ENCODE data around the gene CPE.
A peak's percentile ranks its signal among the peaks of the same experiment; 100 is the strongest.

CPE gene

GRCh38 chr4:165458471-165458870 is 79.7 kb downstream of the CPE start:
- Histone ChIP-seq H3K4me3 (ENCODE audit: extremely low read depth, insufficient read depth, low read length, poor library complexity, severe bottlenecking) (no peak overlapping the region), H3K36me3 (ENCODE audit: control insufficient read depth, insufficient read depth, low read length) (no peaks in the 10 kb centered on the region), H3K4me1 (ENCODE audit: control insufficient read depth, insufficient read depth, low read length, poor library complexity, severe bottlenecking) (peaks cover 6% of the 10 kb centered on the region), H3K27ac (ENCODE audit: low read depth, low read length, severe bottlenecking) (no peak overlapping the region), H3K9me3 (ENCODE audit: control insufficient read depth, low read length) (no peaks in the 10 kb centered on the region)

- peak overlapping the region; percentile 75 for H3K27ac ChIP-seq (ENCODE audit: low read depth, low read length, severe bottlenecking)
- H3K4me3 ChIP-seq (ENCODE audit: extremely low read depth, insufficient read depth, low read length, poor library complexity, severe bottlenecking), result no peak overlapping the region
- H3K9me3 ChIP-seq (ENCODE audit: control insufficient read depth, low read length), result no peaks in the 10 kb centered on the region
- H3K36me3 ChIP-seq (ENCODE audit: control insufficient read depth, insufficient read depth, low read length), result no peaks in the 10 kb centered on the region
- 89 to 90% methylated on average over 5 to 7 of the region's 8 CpGs for WGBS, 2 experiments (ENCODE audit: insufficient coverage in 2 of 2)
- peaks cover 6% of the 10 kb centered on the region for H3K4me1 ChIP-seq (ENCODE audit: control insufficient read depth, insufficient read depth, low read length, poor library complexity, severe bottlenecking)
These were observed 82.5 kb downstream of the CPE start for GRCh38 chr4:165461159-165461821.

- Histone ChIP-seq H3K9me3 (ENCODE audit: control insufficient read depth, low read length) (no peaks in the 10 kb centered on the region), H3K4me3 (ENCODE audit: extremely low read depth, insufficient read depth, low read length, poor library complexity, severe bottlenecking) (no peak overlapping the region), H3K4me1 (ENCODE audit: control insufficient read depth, insufficient read depth, low read length, poor library complexity, severe bottlenecking) (peaks cover 6% of the 10 kb centered on the region), H3K36me3 (ENCODE audit: control insufficient read depth, insufficient read depth, low read length) (no peaks in the 10 kb centered on the region), H3K27ac (ENCODE audit: low read depth, low read length, severe bottlenecking) (peak overlapping the region; percentile 75)
- WGBS, 2 experiments (ENCODE audit: insufficient coverage in 2 of 2), result no CpG with 5 or more reads among the region's 3 CpGs
These were observed 83.2 kb downstream of the CPE start for GRCh38 chr4:165462009-165462408.

GRCh38 chr4:165464376-165464775 is 85.6 kb downstream of the CPE start:
- Histone ChIP-seq H3K9me3 (ENCODE audit: control insufficient read depth, low read length) (no peaks in the 10 kb centered on the region), H3K36me3 (ENCODE audit: control insufficient read depth, insufficient read depth, low read length) (no peaks in the 10 kb centered on the region), H3K27ac (ENCODE audit: low read depth, low read length, severe bottlenecking) (no peak overlapping the region), H3K4me1 (ENCODE audit: control insufficient read depth, insufficient read depth, low read length, poor library complexity, severe bottlenecking) (peaks cover 6% of the 10 kb centered on the region), H3K4me3 (ENCODE audit: extremely low read depth, insufficient read depth, low read length, poor library complexity, severe bottlenecking) (no peak overlapping the region)
- 46 to 91% methylated on average over 2 to 4 of the region's 7 CpGs for WGBS, 2 experiments (ENCODE audit: insufficient coverage in 2 of 2)

- Histone ChIP-seq H3K27ac (ENCODE audit: low read depth, low read length, severe bottlenecking) (no peak overlapping the region), H3K36me3 (ENCODE audit: control insufficient read depth, insufficient read depth, low read length) (no peaks in the 10 kb centered on the region), H3K4me3 (ENCODE audit: extremely low read depth, insufficient read depth, low read length, poor library complexity, severe bottlenecking) (no peak overlapping the region), H3K9me3 (ENCODE audit: control insufficient read depth, low read length) (peaks cover 2% of the 10 kb centered on the region), H3K4me1 (ENCODE audit: control insufficient read depth, insufficient read depth, low read length, poor library complexity, severe bottlenecking) (peaks cover 6% of the 10 kb centered on the region)
- WGBS, 2 experiments (ENCODE audit: insufficient coverage in 2 of 2), result no CpG with 5 or more reads among the region's 9 CpGs
These were observed 86.1 kb downstream of the CPE start for GRCh38 chr4:165464813-165465381.

- Histone ChIP-seq H3K9me3 (ENCODE audit: control insufficient read depth, low read length) (peaks cover 47% of the 10 kb centered on the region), H3K36me3 (ENCODE audit: control insufficient read depth, insufficient read depth, low read length) (peaks cover 12% of the 10 kb centered on the region), H3K27ac (ENCODE audit: low read depth, low read length, severe bottlenecking) (no peak overlapping the region), H3K4me3 (ENCODE audit: extremely low read depth, insufficient read depth, low read length, poor library complexity, severe bottlenecking) (no peak overlapping the region), H3K4me1 (ENCODE audit: control insufficient read depth, insufficient read depth, low read length, poor library complexity, severe bottlenecking) (no peaks in the 10 kb centered on the region)
- 83 to 92% methylated on average over 1 to 2 of the region's 2 CpGs for WGBS, 2 experiments (ENCODE audit: insufficient coverage in 2 of 2)
These were observed 91.2 kb downstream of the CPE start for GRCh38 chr4:165470009-165470408.

- 75 to 85% methylated on average over 2 of the region's 2 CpGs for WGBS, 2 experiments (ENCODE audit: insufficient coverage in 2 of 2)
- H3K9me3 ChIP-seq (ENCODE audit: control insufficient read depth, low read length), result peaks cover 53% of the 10 kb centered on the region
These were observed 94.3 kb downstream of the CPE start for GRCh38 chr4:165472943-165473676.

GRCh38 chr4:165474784-165475705 is 96.2 kb downstream of the CPE start:
- H3K9me3 ChIP-seq (ENCODE audit: control insufficient read depth, low read length), result peaks cover 50% of the 10 kb centered on the region
- H3K4me1 ChIP-seq (ENCODE audit: control insufficient read depth, insufficient read depth, low read length, poor library complexity, severe bottlenecking), result no peaks in the 10 kb centered on the region
- no peak overlapping the region for H3K27ac ChIP-seq (ENCODE audit: low read depth, low read length, severe bottlenecking)
- no peak overlapping the region for H3K4me3 ChIP-seq (ENCODE audit: extremely low read depth, insufficient read depth, low read length, poor library complexity, severe bottlenecking)
- peaks cover 19% of the 10 kb centered on the region for H3K36me3 ChIP-seq (ENCODE audit: control insufficient read depth, insufficient read depth, low read length)
- WGBS, 2 experiments (ENCODE audit: insufficient coverage in 2 of 2), result 89 to 92% methylated on average over 4 to 5 of the region's 8 CpGs

More at GRCh38 chr4:165472943-165473676, 94.3 kb downstream of the CPE start:
- no peak overlapping the region for H3K27ac ChIP-seq (ENCODE audit: low read depth, low read length, severe bottlenecking)
- no peaks in the 10 kb centered on the region for H3K4me1 ChIP-seq (ENCODE audit: control insufficient read depth, insufficient read depth, low read length, poor library complexity, severe bottlenecking)
- H3K4me3 ChIP-seq (ENCODE audit: extremely low read depth, insufficient read depth, low read length, poor library complexity, severe bottlenecking), result no peak overlapping the region
- peaks cover 19% of the 10 kb centered on the region for H3K36me3 ChIP-seq (ENCODE audit: control insufficient read depth, insufficient read depth, low read length)

GRCh38 chr4:165475706-165476070 is 96.9 kb downstream of the CPE start:
- no peak overlapping the region for H3K27ac ChIP-seq (ENCODE audit: low read depth, low read length, severe bottlenecking)
- H3K9me3 ChIP-seq (ENCODE audit: control insufficient read depth, low read length), result peaks cover 43% of the 10 kb centered on the region
- WGBS, 2 experiments (ENCODE audit: insufficient coverage in 2 of 2), result 88 to 100% methylated on average over 2 to 4 of the region's 4 CpGs
- no peaks in the 10 kb centered on the region for H3K4me1 ChIP-seq (ENCODE audit: control insufficient read depth, insufficient read depth, low read length, poor library complexity, severe bottlenecking)
- peaks cover 19% of the 10 kb centered on the region for H3K36me3 ChIP-seq (ENCODE audit: control insufficient read depth, insufficient read depth, low read length)
- H3K4me3 ChIP-seq (ENCODE audit: extremely low read depth, insufficient read depth, low read length, poor library complexity, severe bottlenecking), result no peak overlapping the region

GRCh38 chr4:165476214-165477098 is 97.6 kb downstream of the CPE start:
- peaks cover 19% of the 10 kb centered on the region for H3K36me3 ChIP-seq (ENCODE audit: control insufficient read depth, insufficient read depth, low read length)
- H3K4me3 ChIP-seq (ENCODE audit: extremely low read depth, insufficient read depth, low read length, poor library complexity, severe bottlenecking), result no peak overlapping the region
- peaks cover 39% of the 10 kb centered on the region for H3K9me3 ChIP-seq (ENCODE audit: control insufficient read depth, low read length)
- 87 to 91% methylated on average over 11 to 12 of the region's 14 CpGs for WGBS, 2 experiments (ENCODE audit: insufficient coverage in 2 of 2)
- no peaks in the 10 kb centered on the region for H3K4me1 ChIP-seq (ENCODE audit: control insufficient read depth, insufficient read depth, low read length, poor library complexity, severe bottlenecking)
- no peak overlapping the region for H3K27ac ChIP-seq (ENCODE audit: low read depth, low read length, severe bottlenecking)
